Astrocyte (in vitro differentiated cells and primary cell): Measurements from ENCODE around the gene GM2A.

Experiments
- EZH2 ChIP-seq: IDR thresholded peaks from 2 replicates; pipeline ENCODE4 v1.6.1; 2012; ENCODE audit warnings: mild to moderate bottlenecking, low read length, inconsistent platforms; ENCODE audit not compliant: insufficient read depth
- TF ChIP-seq, protein P1 (sequence below): IDR thresholded peaks from 2 replicates; pipeline ENCODE4 v1.5.1; 2011; ENCODE audit warnings: low read depth, mild to moderate bottlenecking, inconsistent platforms, low read length, moderate library complexity; ENCODE audit not compliant: insufficient read depth

DNA sequence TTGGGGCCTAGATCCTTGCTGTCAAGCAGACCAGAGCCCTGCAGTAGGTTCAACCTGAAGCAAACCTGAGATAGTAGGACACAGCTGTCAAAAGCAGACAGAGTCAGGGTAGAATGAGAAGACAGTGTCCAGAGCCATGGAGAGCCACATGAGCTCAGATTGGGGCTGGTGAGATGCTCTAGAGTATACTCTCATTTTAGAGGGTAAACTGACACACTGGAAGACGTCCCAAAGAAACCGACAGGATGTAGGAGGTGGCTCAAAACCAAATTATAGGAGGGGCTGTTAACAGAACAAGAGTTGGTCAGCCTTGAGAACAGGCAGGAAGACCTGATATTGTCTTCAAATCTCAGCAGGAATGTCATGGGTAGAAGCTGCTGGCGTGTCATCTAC is 40.6 kb upstream of the GM2A start:
- TF ChIP-seq, protein P1, sequence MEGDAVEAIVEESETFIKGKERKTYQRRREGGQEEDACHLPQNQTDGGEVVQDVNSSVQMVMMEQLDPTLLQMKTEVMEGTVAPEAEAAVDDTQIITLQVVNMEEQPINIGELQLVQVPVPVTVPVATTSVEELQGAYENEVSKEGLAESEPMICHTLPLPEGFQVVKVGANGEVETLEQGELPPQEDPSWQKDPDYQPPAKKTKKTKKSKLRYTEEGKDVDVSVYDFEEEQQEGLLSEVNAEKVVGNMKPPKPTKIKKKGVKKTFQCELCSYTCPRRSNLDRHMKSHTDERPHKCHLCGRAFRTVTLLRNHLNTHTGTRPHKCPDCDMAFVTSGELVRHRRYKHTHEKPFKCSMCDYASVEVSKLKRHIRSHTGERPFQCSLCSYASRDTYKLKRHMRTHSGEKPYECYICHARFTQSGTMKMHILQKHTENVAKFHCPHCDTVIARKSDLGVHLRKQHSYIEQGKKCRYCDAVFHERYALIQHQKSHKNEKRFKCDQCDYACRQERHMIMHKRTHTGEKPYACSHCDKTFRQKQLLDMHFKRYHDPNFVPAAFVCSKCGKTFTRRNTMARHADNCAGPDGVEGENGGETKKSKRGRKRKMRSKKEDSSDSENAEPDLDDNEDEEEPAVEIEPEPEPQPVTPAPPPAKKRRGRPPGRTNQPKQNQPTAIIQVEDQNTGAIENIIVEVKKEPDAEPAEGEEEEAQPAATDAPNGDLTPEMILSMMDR, result no peak
- no peak for TF ChIP-seq EZH2
